ENCODE measurements around the gene BCAS1.

BCAS1 gene

GRCh38 chr20:54092021-54092420 lies 21.6 kb upstream of the BCAS1 start:
- no peaks in the 10 kb centered on the region for H3K9me2 ChIP-seq (ENCODE audit: low read depth, low read length)
- no peak overlapping the region for H3K4me2 ChIP-seq (ENCODE audit: low read length)
- H3K9me3 ChIP-seq (ENCODE audit: low read length): no peaks in the 10 kb centered on the region
- H2AFZ ChIP-seq (ENCODE audit: low read length): no peak overlapping the region
- H3K9ac ChIP-seq (ENCODE audit: low read length): no peak overlapping the region
- no peaks in the 10 kb centered on the region for H3K4me1 ChIP-seq (ENCODE audit: insufficient read depth, low read length, severe bottlenecking)
- peaks cover 8% of the 10 kb centered on the region; the same call in 1 of the 2 replicates for H3K27me3 ChIP-seq (ENCODE audit: insufficient read depth, low read length)
- TF ChIP-seq EZH2 (IDR thresholded peaks at IDR 0.05; ENCODE audit: borderline replicate concordance, low read length) (no peak), CTCF (IDR thresholded peaks at IDR 0.05; ENCODE audit: low read length) (no peak)
- no peaks in the 10 kb centered on the region for H3F3A ChIP-seq (ENCODE audit: insufficient read depth, low read length)
- no peaks in the 10 kb centered on the region for H4K20me1 ChIP-seq (ENCODE audit: insufficient read depth, low read length)
- no peaks in the 10 kb centered on the region for H3K36me3 ChIP-seq (ENCODE audit: insufficient read depth, low read length)
- no peak overlapping the region for H3K27ac ChIP-seq (ENCODE audit: low read depth, low read length, poor library complexity, severe bottlenecking)
- no peak overlapping the region for H3K4me3 ChIP-seq (ENCODE audit: low read depth, low read length, poor library complexity, severe bottlenecking)
- H3K79me2 ChIP-seq (ENCODE audit: insufficient read depth, low read length): no peaks in the 10 kb centered on the region

- Histone ChIP-seq H3K9ac (ENCODE audit: low read length) (no peak overlapping the region), H3K27me3 (ENCODE audit: insufficient read depth, low read length) (peaks cover 8% of the 10 kb centered on the region; the same call in 1 of the 2 replicates), H3K36me3 (ENCODE audit: insufficient read depth, low read length) (no peaks in the 10 kb centered on the region), H3K9me3 (ENCODE audit: low read length) (no peaks in the 10 kb centered on the region), H3F3A (ENCODE audit: insufficient read depth, low read length) (no peaks in the 10 kb centered on the region), H3K9me2 (ENCODE audit: low read depth, low read length) (no peaks in the 10 kb centered on the region), H3K79me2 (ENCODE audit: insufficient read depth, low read length) (no peaks in the 10 kb centered on the region), H3K27ac (ENCODE audit: low read depth, low read length, poor library complexity, severe bottlenecking) (no peak overlapping the region), H2AFZ (ENCODE audit: low read length) (no peak overlapping the region), H3K4me3 (ENCODE audit: low read depth, low read length, poor library complexity, severe bottlenecking) (no peak overlapping the region), H3K4me1 (ENCODE audit: insufficient read depth, low read length, severe bottlenecking) (no peaks in the 10 kb centered on the region), H4K20me1 (ENCODE audit: insufficient read depth, low read length) (no peaks in the 10 kb centered on the region), H3K4me2 (ENCODE audit: low read length) (no peak overlapping the region)
- TF ChIP-seq EZH2 (IDR thresholded peaks at IDR 0.05; ENCODE audit: borderline replicate concordance, low read length): no peak
- TF ChIP-seq CTCF (IDR thresholded peaks at IDR 0.05; ENCODE audit: low read length): no peak
Observed at GRCh38 chr20:54091120-54091480, 20.7 kb upstream of the BCAS1 start.

- TF ChIP-seq EZH2 (IDR thresholded peaks at IDR 0.05; ENCODE audit: borderline replicate concordance, low read length) (no peak), CTCF (IDR thresholded peaks at IDR 0.05; ENCODE audit: low read length) (no peak)
- Histone ChIP-seq H3K79me2 (ENCODE audit: insufficient read depth, low read length) (no peaks in the 10 kb centered on the region), H3F3A (ENCODE audit: insufficient read depth, low read length) (no peaks in the 10 kb centered on the region), H3K27me3 (ENCODE audit: insufficient read depth, low read length) (peaks cover 8% of the 10 kb centered on the region; the same call in 1 of the 2 replicates), H3K9me2 (ENCODE audit: low read depth, low read length) (no peaks in the 10 kb centered on the region), H3K9ac (ENCODE audit: low read length) (no peak overlapping the region), H4K20me1 (ENCODE audit: insufficient read depth, low read length) (no peaks in the 10 kb centered on the region), H3K27ac (ENCODE audit: low read depth, low read length, poor library complexity, severe bottlenecking) (no peak overlapping the region), H3K9me3 (ENCODE audit: low read length) (no peaks in the 10 kb centered on the region), H2AFZ (ENCODE audit: low read length) (no peak overlapping the region), H3K36me3 (ENCODE audit: insufficient read depth, low read length) (no peaks in the 10 kb centered on the region), H3K4me2 (ENCODE audit: low read length) (no peak overlapping the region), H3K4me1 (ENCODE audit: insufficient read depth, low read length, severe bottlenecking) (no peaks in the 10 kb centered on the region), H3K4me3 (ENCODE audit: low read depth, low read length, poor library complexity, severe bottlenecking) (no peak overlapping the region)
Observed at GRCh38 chr20:54090230-54091119, 20.1 kb upstream of the BCAS1 start.
